Upper lobe of left lung (tissue), 4 donors: ENCODE results near the gene PPBP.

ENCODE experiments used
- CTCF ChIP-seq, 6 experiments: fragments of 450-650 bp in 4 of 6; fragments of 200-600 bp in 2 of 6; sonication (generic) in 2 of 6; IDR thresholded peaks; one replicate each; pipeline ENCODE4 v1.5.1; 2016 to 2019; ENCODE audit warnings: antibody characterized with exemption in 6 of 6
- POLR2A ChIP-seq, 4 donors: fragments of 450-650 bp; IDR thresholded peaks; one replicate each; pipeline ENCODE4 v1.5.1; 2016 to 2017; ENCODE audit warnings: antibody characterized with exemption in 4 of 4, mild to moderate bottlenecking in 2 of 4
- POLR2AphosphoS5 ChIP-seq, 2 donors: sonication (generic); formaldehyde crosslinking; IDR thresholded peaks; one replicate each; pipeline ENCODE4 v1.5.1; 2017; ENCODE audit warnings: antibody characterized with exemption in 2 of 2

- TF ChIP-seq CTCF (IDR thresholded peaks at IDR 0.05) = no peak
- TF ChIP-seq POLR2A (IDR thresholded peaks at IDR 0.05) = no peak
- no peak for TF ChIP-seq POLR2AphosphoS5 (IDR thresholded peaks at IDR 0.05)
These were observed 3.1 kb downstream of the PPBP start for GRCh38 chr4:73984736-73985527.
